ENCODE measurements around the gene MT1H. TPM values are rescaled to one million over a fixed set of nuclear protein-coding genes. Genes with fewer than 3 reads are reported as not detected.

The MT1H gene
- total RNA-seq, 1 donor from 2014 or later: not detected

DNA sequence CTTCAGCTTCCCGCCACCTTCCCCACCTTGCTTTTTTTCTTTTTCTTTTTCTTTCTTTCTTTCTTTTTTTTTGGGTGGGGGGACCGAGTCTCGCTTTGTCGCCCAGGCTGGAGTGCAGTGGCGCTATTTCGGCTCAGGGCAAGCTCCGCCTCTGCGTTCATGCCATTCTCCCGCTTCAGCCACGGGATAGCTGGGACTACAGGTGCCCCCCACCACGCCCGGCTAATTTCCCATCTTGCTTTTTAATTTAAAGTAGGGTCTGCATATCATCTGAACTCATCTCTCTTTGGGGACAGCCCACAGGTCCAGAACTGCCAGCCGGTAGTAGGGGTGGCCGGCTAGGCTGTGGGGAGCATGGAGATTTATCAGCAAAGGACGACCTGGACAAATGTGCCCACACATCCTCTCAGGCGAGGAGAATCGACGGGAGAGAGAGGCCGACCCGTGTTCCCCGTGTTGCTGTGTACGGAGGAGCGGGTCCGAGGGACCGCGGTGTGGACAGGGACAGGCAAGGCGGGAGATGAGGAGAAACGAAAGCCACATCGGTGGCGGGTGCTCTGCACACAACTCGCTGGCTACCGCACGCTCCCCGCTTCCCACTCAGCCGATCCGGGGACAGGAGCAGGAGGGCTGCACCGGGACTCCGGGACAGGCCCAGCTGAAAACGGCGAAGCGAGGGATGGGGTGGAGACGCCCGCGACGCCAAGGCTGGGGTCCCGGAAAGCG lies 34.7 kb upstream of the MT1H start:
- DNase-seq (ENCODE audit: low spot score in 2 of 2, unreplicated experiment in 2 of 2): no peak
- no peaks in the 10 kb centered on the region for H3K9me3 Mint-ChIP-seq
- TF ChIP-seq, protein P1, sequence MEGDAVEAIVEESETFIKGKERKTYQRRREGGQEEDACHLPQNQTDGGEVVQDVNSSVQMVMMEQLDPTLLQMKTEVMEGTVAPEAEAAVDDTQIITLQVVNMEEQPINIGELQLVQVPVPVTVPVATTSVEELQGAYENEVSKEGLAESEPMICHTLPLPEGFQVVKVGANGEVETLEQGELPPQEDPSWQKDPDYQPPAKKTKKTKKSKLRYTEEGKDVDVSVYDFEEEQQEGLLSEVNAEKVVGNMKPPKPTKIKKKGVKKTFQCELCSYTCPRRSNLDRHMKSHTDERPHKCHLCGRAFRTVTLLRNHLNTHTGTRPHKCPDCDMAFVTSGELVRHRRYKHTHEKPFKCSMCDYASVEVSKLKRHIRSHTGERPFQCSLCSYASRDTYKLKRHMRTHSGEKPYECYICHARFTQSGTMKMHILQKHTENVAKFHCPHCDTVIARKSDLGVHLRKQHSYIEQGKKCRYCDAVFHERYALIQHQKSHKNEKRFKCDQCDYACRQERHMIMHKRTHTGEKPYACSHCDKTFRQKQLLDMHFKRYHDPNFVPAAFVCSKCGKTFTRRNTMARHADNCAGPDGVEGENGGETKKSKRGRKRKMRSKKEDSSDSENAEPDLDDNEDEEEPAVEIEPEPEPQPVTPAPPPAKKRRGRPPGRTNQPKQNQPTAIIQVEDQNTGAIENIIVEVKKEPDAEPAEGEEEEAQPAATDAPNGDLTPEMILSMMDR (IDR thresholded peaks at IDR 0.05; ENCODE audit: unreplicated experiment): no peak
- peaks cover 99% of the 10 kb centered on the region for H3K27me3 Mint-ChIP-seq (ENCODE audit: low read depth)
- no peaks in the 10 kb centered on the region for H3K36me3 Mint-ChIP-seq
- H3K27ac Mint-ChIP-seq: no peak overlapping the region
- peak overlapping the region; percentile 43 for H3K4me3 Mint-ChIP-seq
- H3K4me1 Mint-ChIP-seq: peaks cover 18% of the 10 kb centered on the region

DNA sequence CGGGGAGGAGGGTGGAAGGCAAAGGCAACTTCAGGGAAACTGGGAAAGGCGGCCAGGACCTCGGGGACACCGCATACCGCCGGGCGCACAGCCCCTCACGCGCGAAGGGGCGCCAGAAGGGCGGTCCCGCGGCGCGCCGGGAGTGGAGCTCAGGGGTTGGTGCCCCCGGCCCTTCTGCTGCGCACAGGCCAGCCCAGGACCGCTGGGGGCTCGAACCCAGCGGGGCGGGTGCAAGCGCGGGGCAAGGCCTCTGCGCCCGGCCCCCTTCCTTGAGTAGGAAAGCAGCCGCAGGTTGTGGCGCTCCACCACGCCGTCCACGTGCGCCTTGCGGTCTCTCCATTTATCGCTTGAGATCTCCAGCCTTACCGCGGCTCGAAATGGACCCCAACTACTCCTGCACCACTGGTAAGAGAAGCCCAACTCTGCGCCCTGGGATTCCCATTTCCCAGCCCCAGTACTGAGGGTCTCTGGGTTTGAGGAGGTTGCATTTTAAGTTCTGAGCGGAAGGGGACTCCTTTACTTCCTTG lies 34.1 kb upstream of the MT1H start:
- no peak for DNase-seq (ENCODE audit: low spot score in 2 of 2, unreplicated experiment in 2 of 2)

DNA sequence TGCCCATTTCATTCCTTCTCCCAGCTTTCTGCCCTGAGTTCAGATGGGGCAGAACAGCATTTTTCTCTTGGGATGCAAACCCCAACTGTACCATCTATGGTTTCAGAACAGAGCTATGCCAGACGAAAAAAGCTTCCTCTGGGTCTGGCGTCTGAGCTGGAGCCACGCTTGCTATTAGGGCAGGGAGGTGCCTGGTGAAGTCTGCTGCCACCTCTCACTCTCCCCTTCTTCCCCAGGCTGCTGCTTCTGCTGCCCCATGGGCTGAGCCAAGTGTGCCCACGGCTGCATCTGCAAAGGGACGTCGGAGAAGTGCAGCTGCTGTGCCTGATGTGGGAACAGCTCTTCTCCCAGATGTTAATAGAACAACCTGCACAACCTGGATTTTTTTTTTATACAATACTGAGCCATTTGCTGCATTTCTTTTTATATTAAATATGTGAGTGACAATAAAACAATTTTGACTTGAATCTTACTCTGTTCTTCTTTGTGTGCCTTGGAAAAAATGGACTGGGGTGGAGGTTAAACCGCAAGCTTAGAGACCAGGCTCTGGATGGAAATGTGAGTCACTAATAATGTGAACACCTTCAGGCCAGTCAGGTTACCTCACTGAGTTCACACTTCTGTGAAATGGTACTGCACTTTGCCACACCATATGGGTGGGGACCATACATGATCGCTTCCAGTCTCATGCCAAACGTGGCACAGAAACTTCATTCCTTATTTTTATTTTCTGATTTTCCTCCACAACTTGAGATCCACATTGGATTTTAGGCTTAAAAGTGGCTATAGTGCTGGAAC lies 32.8 kb upstream of the MT1H start:
- Mint-ChIP-seq H3K27ac (no peak overlapping the region), H3K27me3 (ENCODE audit: low read depth) (peaks cover 99% of the 10 kb centered on the region), H3K4me1 (peaks cover 17% of the 10 kb centered on the region), H3K9me3 (no peaks in the 10 kb centered on the region), H3K36me3 (no peaks in the 10 kb centered on the region), H3K4me3 (no peak overlapping the region)
- no peak for DNase-seq (ENCODE audit: low spot score in 2 of 2, unreplicated experiment in 2 of 2)
- TF ChIP-seq, protein P1 (IDR thresholded peaks at IDR 0.05; ENCODE audit: unreplicated experiment): no peak

More for the DNA sequence above, 34.1 kb upstream of the MT1H start:
- Mint-ChIP-seq H3K4me3 (no peak overlapping the region), H3K36me3 (no peaks in the 10 kb centered on the region), H3K4me1 (peaks cover 18% of the 10 kb centered on the region), H3K9me3 (no peaks in the 10 kb centered on the region), H3K27me3 (ENCODE audit: low read depth) (peaks cover 99% of the 10 kb centered on the region), H3K27ac (no peak overlapping the region)
- TF ChIP-seq, protein P1 (IDR thresholded peaks at IDR 0.05; ENCODE audit: unreplicated experiment): no peak

DNA sequence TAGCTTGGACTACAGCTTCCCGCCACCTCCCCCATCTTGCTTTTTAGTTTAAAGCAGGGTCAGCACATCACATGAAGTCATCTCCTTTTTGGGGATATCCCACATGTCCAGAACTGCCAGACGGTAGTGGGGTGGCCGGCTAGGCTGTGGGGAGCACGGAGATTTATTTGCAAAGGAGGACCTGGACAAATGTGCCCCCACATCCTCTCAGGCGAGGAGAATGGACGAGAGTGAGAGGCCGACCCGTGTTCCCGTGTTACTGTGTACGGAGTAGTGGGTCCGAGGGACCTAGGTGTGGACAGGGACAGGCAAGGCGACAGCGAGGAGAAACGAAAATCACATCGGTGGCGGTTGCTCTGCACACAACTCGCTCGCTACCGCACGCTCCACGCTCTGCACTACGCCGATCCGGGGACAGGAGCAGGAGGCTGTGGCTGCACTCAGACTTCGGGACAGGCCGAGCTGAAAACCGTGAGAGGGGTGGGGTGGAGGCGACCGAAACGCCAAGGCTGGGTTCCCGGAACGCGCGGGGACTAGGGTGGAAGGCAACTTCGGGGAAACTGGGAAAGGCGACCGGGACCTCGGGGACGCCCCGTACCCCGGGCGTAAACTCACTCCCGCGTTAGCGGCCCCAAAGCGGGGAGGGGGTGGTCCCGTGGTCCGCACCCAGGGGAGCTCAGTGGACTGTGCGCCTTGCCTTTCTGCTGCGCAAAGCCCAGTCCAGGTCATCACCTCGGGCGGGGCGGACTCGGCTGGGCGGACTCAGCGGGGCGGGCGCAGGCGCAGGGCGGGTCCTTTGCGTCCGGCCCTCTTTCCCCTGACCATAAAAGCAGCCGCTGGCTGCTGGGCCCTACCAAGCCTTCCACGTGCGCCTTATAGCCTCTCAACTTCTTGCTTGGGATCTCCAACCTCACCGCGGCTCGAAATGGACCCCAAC lies 31.5 kb upstream of the MT1H start, which contains the start of gene MT1A:
MT1A (plus strand) TSS at position 853 of the 937 bp plus-strand sequence; CDS start at position 926, 73 bp downstream.
- peak in 1 of 2 experiments; percentile 51 for DNase-seq (ENCODE audit: low spot score in 2 of 2, unreplicated experiment in 2 of 2)
- no peaks in the 10 kb centered on the region for H3K9me3 Mint-ChIP-seq
- no peak within 1 kb of the TSS for H3K27ac Mint-ChIP-seq

More for the DNA sequence above, 31.5 kb upstream of the MT1H start, which contains the start of gene MT1A:
- peak within 1 kb of the TSS; percentile 64 for H3K4me3 Mint-ChIP-seq
- TF ChIP-seq, protein P1 (IDR thresholded peaks at IDR 0.05; ENCODE audit: unreplicated experiment): no peak
- H3K36me3 Mint-ChIP-seq: no peaks in the 10 kb centered on the region
- peaks cover 12% of the 10 kb centered on the region for H3K4me1 Mint-ChIP-seq
- peaks cover 99% of the 10 kb centered on the region for H3K27me3 Mint-ChIP-seq (ENCODE audit: low read depth)
